HepG2 (cell line): ENCODE data around the gene DUSP2. TPM values are rescaled to one million over a fixed set of nuclear protein-coding genes. Genes with fewer than 3 reads are reported as not detected.

Experiments used
- CEBPG ChIP-seq: IDR thresholded peaks from 2 replicates; pipeline ENCODE4 v1.6.1; 2016
- RARA ChIP-seq: IDR thresholded peaks from 2 replicates; pipeline ENCODE4 v1.6.1; 2016; ENCODE audit warnings: missing genetic modification reagents, missing compliant biosample characterization
- REPIN1 ChIP-seq: sonication (generic); formaldehyde crosslinking; IDR thresholded peaks from 2 replicates; pipeline ENCODE4 v1.8.0; 2022; ENCODE audit warnings: missing genetic modification reagents, low read depth, mild to moderate bottlenecking, borderline replicate concordance
- ZBTB7B ChIP-seq: sonication (generic); formaldehyde crosslinking; IDR thresholded peaks from 2 replicates; pipeline ENCODE4 v1.4.0; 2020; ENCODE audit warnings: missing genetic modification reagents
- ZNF124 ChIP-seq: sonication (generic); formaldehyde crosslinking; IDR thresholded peaks from 2 replicates; pipeline ENCODE4 v1.4.0; 2020; ENCODE audit warnings: missing genetic modification reagents
- ZNF207 ChIP-seq: fragments of 450-650 bp; IDR thresholded peaks from 2 replicates; pipeline ENCODE4 v1.6.1; 2016; ENCODE audit warnings: antibody characterized with exemption, borderline replicate concordance
- ZNF619 ChIP-seq: sonication (generic); formaldehyde crosslinking; IDR thresholded peaks from 2 replicates; pipeline ENCODE4 v1.4.0; 2020; ENCODE audit warnings: mild to moderate bottlenecking, missing genetic modification reagents
- ZNF713 ChIP-seq: sonication (generic); formaldehyde crosslinking; IDR thresholded peaks from 2 replicates; pipeline ENCODE4 v1.4.0; 2020; ENCODE audit warnings: mild to moderate bottlenecking, missing genetic modification reagents
- polyA plus RNA-seq, 8 experiments: library from polyadenylated mRNA; depleted of rRNA in 3 of 8; stranded (reverse) in 7 of 8; unstranded in 1 of 8; fragments of >200 nt; fragmentation: Illumina TruSeq in 4 of 8; extraction: Trizol in 4 of 8; gene quantifications; 2 replicates each; pipeline versions ENCODE4 v1.2.1 to v1.2.3, GENCODE V29; 2011 to 2016; ENCODE audit warnings: low read depth in 4 of 8, missing spikeins in 1 of 8, mixed read lengths in 1 of 8; ENCODE audit not compliant: insufficient read depth in 1 of 8
- total RNA-seq, 5 experiments: library from RNA; depleted of rRNA; stranded (reverse); fragments of >200 nt; fragmentation: Illumina TruSeq; extraction: Trizol; gene quantifications; 2 replicates each; pipeline ENCODE4 v1.2.3, GENCODE V29; 2016; ENCODE audit warnings: low read depth in 1 of 5
- TF ChIP-seq, protein P1 (sequence below): sonication (generic); formaldehyde crosslinking; IDR thresholded peaks from 2 replicates; pipeline ENCODE4 v1.5.0; 2020; ENCODE audit warnings: mild to moderate bottlenecking, missing genetic modification reagents, borderline replicate concordance
- TF ChIP-seq, protein P2 (sequence below): sonication (generic); formaldehyde crosslinking; IDR thresholded peaks from 2 replicates; pipeline ENCODE4 v1.8.0; 2022; ENCODE audit warnings: low read depth, missing genetic modification reagents
- TF ChIP-seq, protein P3 (sequence below): sonication (generic); formaldehyde crosslinking; IDR thresholded peaks from 2 replicates; pipeline ENCODE4 v1.4.0; 2020; ENCODE audit warnings: low read depth, mild to moderate bottlenecking, missing genetic modification reagents
- TF ChIP-seq, protein P4 (sequence below): sonication (generic); formaldehyde crosslinking; IDR thresholded peaks from 2 replicates; pipeline ENCODE4 v1.8.1; 2023; ENCODE audit warnings: mild to moderate bottlenecking, missing genetic modification reagents, borderline replicate concordance

DUSP2 gene
- total and polyA plus RNA-seq, 2 of the 13 experiments (the other 11 are each of a cell fraction or from before 2014, with no cell fraction given), result not detected

DNA sequence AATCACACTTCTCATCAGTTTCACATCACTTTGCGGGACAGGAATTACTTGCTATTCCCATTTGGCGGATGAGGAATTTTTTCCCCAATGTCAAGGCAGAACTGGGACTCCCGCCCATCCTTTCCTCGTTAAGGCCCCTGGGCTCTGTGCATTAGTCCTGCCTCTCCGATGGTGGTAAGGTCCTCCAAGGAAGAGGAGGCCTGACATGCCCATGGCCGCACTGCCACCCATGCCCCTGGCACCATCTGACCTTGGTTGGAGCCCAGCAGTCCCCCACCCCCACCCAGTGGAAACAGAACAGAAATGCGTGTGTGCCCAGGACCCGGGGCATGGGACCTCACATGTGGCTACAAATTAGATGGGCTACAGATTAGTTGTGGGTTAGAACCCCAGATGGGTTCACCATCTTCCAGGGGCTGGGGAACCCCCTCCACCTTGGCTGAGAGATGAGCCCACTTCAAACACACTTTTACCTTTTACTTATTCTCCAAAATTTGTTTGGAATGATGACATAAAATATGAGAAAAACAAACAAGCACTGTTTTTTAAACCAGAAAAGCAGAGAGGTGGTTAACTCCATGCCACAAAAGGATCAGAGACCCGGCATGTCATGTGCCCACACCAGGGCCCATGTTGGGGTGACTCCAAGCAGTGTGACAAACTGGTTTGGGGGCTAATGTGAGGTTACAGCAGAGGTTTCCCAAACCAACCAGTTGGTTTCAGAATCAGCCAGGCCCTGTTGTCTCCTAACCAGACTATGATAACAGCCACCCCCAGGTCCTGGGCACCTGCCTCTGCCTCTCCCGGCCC lies 11.0 kb upstream of the DUSP2 start (continued):
- TF ChIP-seq ZNF124, result no peak
- no peak for TF ChIP-seq ZNF619 (CRISPR knock-in tag)
- no peak for TF ChIP-seq CEBPG (CRISPR knock-in tag)
- TF ChIP-seq, protein P1, sequence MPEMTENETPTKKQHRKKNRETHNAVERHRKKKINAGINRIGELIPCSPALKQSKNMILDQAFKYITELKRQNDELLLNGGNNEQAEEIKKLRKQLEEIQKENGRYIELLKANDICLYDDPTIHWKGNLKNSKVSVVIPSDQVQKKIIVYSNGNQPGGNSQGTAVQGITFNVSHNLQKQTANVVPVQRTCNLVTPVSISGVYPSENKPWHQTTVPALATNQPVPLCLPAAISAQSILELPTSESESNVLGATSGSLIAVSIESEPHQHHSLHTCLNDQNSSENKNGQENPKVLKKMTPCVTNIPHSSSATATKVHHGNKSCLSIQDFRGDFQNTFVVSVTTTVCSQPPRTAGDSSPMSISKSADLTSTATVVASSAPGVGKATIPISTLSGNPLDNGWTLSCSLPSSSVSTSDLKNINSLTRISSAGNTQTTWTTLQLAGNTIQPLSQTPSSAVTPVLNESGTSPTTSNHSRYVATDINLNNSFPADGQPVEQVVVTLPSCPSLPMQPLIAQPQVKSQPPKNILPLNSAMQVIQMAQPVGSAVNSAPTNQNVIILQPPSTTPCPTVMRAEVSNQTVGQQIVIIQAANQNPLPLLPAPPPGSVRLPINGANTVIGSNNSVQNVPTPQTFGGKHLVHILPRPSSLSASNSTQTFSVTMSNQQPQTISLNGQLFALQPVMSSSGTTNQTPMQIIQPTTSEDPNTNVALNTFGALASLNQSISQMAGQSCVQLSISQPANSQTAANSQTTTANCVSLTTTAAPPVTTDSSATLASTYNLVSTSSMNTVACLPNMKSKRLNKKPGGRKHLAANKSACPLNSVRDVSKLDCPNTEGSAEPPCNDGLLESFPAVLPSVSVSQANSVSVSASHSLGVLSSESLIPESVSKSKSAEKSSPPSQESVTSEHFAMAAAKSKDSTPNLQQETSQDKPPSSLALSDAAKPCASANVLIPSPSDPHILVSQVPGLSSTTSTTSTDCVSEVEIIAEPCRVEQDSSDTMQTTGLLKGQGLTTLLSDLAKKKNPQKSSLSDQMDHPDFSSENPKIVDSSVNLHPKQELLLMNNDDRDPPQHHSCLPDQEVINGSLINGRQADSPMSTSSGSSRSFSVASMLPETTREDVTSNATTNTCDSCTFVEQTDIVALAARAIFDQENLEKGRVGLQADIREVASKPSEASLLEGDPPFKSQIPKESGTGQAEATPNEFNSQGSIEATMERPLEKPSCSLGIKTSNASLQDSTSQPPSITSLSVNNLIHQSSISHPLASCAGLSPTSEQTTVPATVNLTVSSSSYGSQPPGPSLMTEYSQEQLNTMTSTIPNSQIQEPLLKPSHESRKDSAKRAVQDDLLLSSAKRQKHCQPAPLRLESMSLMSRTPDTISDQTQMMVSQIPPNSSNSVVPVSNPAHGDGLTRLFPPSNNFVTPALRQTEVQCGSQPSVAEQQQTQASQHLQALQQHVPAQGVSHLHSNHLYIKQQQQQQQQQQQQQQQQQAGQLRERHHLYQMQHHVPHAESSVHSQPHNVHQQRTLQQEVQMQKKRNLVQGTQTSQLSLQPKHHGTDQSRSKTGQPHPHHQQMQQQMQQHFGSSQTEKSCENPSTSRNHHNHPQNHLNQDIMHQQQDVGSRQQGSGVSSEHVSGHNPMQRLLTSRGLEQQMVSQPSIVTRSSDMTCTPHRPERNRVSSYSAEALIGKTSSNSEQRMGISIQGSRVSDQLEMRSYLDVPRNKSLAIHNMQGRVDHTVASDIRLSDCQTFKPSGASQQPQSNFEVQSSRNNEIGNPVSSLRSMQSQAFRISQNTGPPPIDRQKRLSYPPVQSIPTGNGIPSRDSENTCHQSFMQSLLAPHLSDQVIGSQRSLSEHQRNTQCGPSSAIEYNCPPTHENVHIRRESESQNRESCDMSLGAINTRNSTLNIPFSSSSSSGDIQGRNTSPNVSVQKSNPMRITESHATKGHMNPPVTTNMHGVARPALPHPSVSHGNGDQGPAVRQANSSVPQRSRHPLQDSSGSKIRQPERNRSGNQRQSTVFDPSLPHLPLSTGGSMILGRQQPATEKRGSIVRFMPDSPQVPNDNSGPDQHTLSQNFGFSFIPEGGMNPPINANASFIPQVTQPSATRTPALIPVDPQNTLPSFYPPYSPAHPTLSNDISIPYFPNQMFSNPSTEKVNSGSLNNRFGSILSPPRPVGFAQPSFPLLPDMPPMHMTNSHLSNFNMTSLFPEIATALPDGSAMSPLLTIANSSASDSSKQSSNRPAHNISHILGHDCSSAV (CRISPR knock-in tag), result no peak
- TF ChIP-seq ZBTB7B (CRISPR knock-in tag), result no peak
- no peak for TF ChIP-seq ZNF713 (CRISPR knock-in tag)
- TF ChIP-seq ZNF207, result no peak
- TF ChIP-seq, protein P2, sequence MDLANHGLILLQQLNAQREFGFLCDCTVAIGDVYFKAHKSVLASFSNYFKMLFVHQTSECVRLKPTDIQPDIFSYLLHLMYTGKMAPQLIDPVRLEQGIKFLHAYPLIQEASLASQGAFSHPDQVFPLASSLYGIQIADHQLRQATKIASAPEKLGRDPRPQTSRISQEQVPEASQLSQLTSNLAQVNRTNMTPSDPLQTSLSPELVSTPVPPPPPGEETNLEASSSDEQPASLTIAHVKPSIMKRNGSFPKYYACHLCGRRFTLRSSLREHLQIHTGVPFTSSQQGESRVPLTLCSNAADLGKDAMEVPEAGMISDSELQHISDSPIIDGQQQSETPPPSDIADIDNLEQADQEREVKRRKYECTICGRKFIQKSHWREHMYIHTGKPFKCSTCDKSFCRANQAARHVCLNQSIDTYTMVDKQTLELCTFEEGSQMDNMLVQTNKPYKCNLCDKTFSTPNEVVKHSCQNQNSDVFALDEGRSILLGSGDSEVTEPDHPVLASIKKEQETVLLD, result no peak
- TF ChIP-seq, protein P3, sequence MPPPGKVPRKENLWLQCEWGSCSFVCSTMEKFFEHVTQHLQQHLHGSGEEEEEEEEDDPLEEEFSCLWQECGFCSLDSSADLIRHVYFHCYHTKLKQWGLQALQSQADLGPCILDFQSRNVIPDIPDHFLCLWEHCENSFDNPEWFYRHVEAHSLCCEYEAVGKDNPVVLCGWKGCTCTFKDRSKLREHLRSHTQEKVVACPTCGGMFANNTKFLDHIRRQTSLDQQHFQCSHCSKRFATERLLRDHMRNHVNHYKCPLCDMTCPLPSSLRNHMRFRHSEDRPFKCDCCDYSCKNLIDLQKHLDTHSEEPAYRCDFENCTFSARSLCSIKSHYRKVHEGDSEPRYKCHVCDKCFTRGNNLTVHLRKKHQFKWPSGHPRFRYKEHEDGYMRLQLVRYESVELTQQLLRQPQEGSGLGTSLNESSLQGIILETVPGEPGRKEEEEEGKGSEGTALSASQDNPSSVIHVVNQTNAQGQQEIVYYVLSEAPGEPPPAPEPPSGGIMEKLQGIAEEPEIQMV (CRISPR knock-in tag), result no peak
- TF ChIP-seq, protein P4, sequence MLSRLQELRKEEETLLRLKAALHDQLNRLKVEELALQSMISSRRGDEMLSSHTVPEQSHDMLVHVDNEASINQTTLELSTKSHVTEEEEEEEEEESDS, result no peak
- no peak for TF ChIP-seq REPIN1 (CRISPR knock-in tag)
- TF ChIP-seq RARA (CRISPR knock-in tag), result no peak
